Liver (tissue), 3 donors: ENCODE results near the gene SFXN5.

Experiments
- EGR1 ChIP-seq, 2 donors: IDR thresholded peaks; 2 replicates each; pipeline ENCODE4 v1.6.1; 2016 to 2018; ENCODE audit warnings: antibody characterized with exemption in 2 of 2, low read depth in 2 of 2
- FOXA1 ChIP-seq: IDR thresholded peaks from 2 replicates; pipeline ENCODE4 v1.6.1; 2016; ENCODE audit warnings: antibody characterized with exemption
- RAD21 ChIP-seq, 2 donors: IDR thresholded peaks; 2 replicates each; pipeline ENCODE4 v1.6.1; 2016; ENCODE audit warnings: antibody characterized with exemption in 2 of 2, mild to moderate bottlenecking in 2 of 2
- SP1 ChIP-seq: IDR thresholded peaks from 2 replicates; pipeline ENCODE4 v1.6.1; 2018; ENCODE audit warnings: antibody characterized with exemption, mild to moderate bottlenecking
- TAF1 ChIP-seq: conservative IDR thresholded peaks from 2 replicates; pipeline ENCODE4 v1.6.1; 2016; ENCODE audit warnings: antibody characterized with exemption, mild to moderate bottlenecking
- YY1 ChIP-seq: IDR thresholded peaks from 2 replicates; pipeline ENCODE4 v1.6.1; 2016; ENCODE audit warnings: antibody characterized with exemption, mild to moderate bottlenecking
- TF ChIP-seq, protein P1 (sequence below): fragments of 150-350 bp; IDR thresholded peaks from 2 replicates; pipeline ENCODE4 v1.5.1; 2017; ENCODE audit warnings: improper control_type of control experiment, low read depth, low read length; ENCODE audit not compliant: missing input control
- TF ChIP-seq, protein P2 (sequence below): IDR thresholded peaks from 2 replicates; pipeline ENCODE4 v1.6.1; 2016; ENCODE audit warnings: antibody characterized with exemption
- TF ChIP-seq, protein P3 (sequence below): IDR thresholded peaks from 2 replicates; pipeline ENCODE4 v1.6.1; 2016; ENCODE audit warnings: antibody characterized with exemption, mild to moderate bottlenecking
- TF ChIP-seq, protein P4 (sequence below): IDR thresholded peaks from 2 replicates; pipeline ENCODE4 v1.6.1; 2016; ENCODE audit warnings: antibody characterized with exemption
- TF ChIP-seq, protein P5 (sequence below): IDR thresholded peaks from 2 replicates; pipeline ENCODE4 v1.6.1; 2016; ENCODE audit warnings: antibody characterized with exemption
- donor health status: healthy.
- donor health status: healthy.

DNA sequence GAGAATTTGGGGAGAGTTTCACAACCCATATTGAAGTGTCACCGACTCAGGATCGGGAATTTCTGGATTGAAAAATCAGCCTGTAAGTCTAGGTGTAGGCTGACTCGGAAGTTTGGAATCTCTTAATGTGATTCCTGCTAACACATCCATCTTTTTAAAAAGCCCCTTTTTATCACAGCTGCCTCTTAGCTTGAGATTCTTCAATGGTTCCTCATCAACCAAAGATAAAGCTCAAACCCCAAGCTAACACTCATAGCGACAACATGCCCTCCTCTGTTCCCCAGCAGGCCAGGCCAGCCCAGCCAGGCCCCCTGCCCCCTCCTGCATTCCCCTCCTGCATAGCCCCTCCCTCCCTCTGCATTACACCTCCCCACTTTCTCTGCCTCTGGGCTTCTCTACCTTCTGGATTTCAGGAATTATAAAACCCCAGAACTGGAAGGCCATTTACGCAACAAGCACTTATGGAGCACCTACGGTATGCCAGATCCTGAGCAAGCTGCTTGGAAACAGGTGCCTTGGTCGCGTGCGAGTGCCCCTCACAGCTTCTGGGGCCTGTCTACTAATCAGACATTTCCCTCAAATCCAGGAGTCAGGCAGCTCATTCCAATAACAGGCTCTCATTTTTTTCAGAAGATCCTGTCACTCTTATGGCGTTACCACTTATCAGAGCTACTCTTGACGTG, 90.8 kb downstream of the SFXN5 start:
- TF ChIP-seq, protein P1, sequence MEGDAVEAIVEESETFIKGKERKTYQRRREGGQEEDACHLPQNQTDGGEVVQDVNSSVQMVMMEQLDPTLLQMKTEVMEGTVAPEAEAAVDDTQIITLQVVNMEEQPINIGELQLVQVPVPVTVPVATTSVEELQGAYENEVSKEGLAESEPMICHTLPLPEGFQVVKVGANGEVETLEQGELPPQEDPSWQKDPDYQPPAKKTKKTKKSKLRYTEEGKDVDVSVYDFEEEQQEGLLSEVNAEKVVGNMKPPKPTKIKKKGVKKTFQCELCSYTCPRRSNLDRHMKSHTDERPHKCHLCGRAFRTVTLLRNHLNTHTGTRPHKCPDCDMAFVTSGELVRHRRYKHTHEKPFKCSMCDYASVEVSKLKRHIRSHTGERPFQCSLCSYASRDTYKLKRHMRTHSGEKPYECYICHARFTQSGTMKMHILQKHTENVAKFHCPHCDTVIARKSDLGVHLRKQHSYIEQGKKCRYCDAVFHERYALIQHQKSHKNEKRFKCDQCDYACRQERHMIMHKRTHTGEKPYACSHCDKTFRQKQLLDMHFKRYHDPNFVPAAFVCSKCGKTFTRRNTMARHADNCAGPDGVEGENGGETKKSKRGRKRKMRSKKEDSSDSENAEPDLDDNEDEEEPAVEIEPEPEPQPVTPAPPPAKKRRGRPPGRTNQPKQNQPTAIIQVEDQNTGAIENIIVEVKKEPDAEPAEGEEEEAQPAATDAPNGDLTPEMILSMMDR: no peak
- TF ChIP-seq EGR1 (IDR thresholded peaks at IDR 0.05; ENCODE audit: low read depth in 2 of 2): no peak
- no peak for TF ChIP-seq TAF1
- TF ChIP-seq, protein P2, sequence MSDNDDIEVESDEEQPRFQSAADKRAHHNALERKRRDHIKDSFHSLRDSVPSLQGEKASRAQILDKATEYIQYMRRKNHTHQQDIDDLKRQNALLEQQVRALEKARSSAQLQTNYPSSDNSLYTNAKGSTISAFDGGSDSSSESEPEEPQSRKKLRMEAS: no peak
- TF ChIP-seq, protein P3, sequence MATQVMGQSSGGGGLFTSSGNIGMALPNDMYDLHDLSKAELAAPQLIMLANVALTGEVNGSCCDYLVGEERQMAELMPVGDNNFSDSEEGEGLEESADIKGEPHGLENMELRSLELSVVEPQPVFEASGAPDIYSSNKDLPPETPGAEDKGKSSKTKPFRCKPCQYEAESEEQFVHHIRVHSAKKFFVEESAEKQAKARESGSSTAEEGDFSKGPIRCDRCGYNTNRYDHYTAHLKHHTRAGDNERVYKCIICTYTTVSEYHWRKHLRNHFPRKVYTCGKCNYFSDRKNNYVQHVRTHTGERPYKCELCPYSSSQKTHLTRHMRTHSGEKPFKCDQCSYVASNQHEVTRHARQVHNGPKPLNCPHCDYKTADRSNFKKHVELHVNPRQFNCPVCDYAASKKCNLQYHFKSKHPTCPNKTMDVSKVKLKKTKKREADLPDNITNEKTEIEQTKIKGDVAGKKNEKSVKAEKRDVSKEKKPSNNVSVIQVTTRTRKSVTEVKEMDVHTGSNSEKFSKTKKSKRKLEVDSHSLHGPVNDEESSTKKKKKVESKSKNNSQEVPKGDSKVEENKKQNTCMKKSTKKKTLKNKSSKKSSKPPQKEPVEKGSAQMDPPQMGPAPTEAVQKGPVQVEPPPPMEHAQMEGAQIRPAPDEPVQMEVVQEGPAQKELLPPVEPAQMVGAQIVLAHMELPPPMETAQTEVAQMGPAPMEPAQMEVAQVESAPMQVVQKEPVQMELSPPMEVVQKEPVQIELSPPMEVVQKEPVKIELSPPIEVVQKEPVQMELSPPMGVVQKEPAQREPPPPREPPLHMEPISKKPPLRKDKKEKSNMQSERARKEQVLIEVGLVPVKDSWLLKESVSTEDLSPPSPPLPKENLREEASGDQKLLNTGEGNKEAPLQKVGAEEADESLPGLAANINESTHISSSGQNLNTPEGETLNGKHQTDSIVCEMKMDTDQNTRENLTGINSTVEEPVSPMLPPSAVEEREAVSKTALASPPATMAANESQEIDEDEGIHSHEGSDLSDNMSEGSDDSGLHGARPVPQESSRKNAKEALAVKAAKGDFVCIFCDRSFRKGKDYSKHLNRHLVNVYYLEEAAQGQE: no peak
- TF ChIP-seq, protein P4, sequence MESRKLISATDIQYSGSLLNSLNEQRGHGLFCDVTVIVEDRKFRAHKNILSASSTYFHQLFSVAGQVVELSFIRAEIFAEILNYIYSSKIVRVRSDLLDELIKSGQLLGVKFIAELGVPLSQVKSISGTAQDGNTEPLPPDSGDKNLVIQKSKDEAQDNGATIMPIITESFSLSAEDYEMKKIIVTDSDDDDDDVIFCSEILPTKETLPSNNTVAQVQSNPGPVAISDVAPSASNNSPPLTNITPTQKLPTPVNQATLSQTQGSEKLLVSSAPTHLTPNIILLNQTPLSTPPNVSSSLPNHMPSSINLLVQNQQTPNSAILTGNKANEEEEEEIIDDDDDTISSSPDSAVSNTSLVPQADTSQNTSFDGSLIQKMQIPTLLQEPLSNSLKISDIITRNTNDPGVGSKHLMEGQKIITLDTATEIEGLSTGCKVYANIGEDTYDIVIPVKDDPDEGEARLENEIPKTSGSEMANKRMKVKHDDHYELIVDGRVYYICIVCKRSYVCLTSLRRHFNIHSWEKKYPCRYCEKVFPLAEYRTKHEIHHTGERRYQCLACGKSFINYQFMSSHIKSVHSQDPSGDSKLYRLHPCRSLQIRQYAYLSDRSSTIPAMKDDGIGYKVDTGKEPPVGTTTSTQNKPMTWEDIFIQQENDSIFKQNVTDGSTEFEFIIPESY: no peak
- no peak for TF ChIP-seq FOXA1
- TF ChIP-seq YY1: no peak
- TF ChIP-seq RAD21 (IDR thresholded peaks at IDR 0.05): no peak
- TF ChIP-seq SP1: no peak
- TF ChIP-seq, protein P5, sequence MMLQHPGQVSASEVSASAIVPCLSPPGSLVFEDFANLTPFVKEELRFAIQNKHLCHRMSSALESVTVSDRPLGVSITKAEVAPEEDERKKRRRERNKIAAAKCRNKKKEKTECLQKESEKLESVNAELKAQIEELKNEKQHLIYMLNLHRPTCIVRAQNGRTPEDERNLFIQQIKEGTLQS: no peak
